Peyer's patch (tissue), 4 donors: ENCODE data around the gene SCAF1. TPM values are rescaled to one million over a fixed set of nuclear protein-coding genes. Genes with fewer than 3 reads are reported as not detected.

ENCODE experiments used
- DNase-seq, 3 donors: peaks; one replicate each; pipeline ENCODE4 v3.0.0-alpha.2; 2017 to 2019
- H3K27ac ChIP-seq, 4 donors: fragments of 200-600 bp; sonication (generic); one replicate each; pipeline ENCODE4 v1.5.1; 2016 to 2019
- H3K27me3 ChIP-seq, 2 donors: fragments of 200-600 bp; sonication (generic); one replicate each; pipeline ENCODE4 v1.5.1; 2019
- H3K36me3 ChIP-seq, 3 donors: fragments of 200-600 bp; sonication (generic); one replicate each; pipeline ENCODE4 v1.5.1; 2016 to 2019
- H3K4me1 ChIP-seq, 4 donors: fragments of 200-600 bp; sonication (generic); one replicate each; pipeline ENCODE4 v1.5.1; 2016 to 2019
- H3K4me3 ChIP-seq, 4 donors: fragments of 200-600 bp; sonication (generic); 1 replicate in 3 of 4; 2 replicates in 1 of 4; pipeline ENCODE4 v1.5.1; 2016 to 2019; ENCODE audit warnings: mild to moderate bottlenecking in 1 of 4
- H3K9me3 ChIP-seq, 4 donors: fragments of 200-600 bp; sonication (generic); one replicate each; pipeline ENCODE4 v1.5.1; 2016 to 2019; ENCODE audit warnings: mild to moderate bottlenecking in 1 of 4
- POLR2A ChIP-seq, 2 donors: fragments of 450-650 bp; IDR thresholded peaks; one replicate each; pipeline ENCODE4 v1.5.1; 2017; ENCODE audit warnings: antibody characterized with exemption in 2 of 2, mild to moderate bottlenecking in 2 of 2, moderate library complexity in 2 of 2
- total RNA-seq, 4 donors: library from RNA; depleted of rRNA; stranded (reverse); fragments of >200 nt; gene quantifications; one replicate each; pipeline ENCODE4 v1.1.0, GENCODE V29; 2016
- TF ChIP-seq, protein P1 (sequence below), 6 experiments: fragments of 450-650 bp in 4 of 6; fragments of 200-600 bp in 2 of 6; sonication (generic) in 1 of 6; IDR thresholded peaks; one replicate each; pipeline ENCODE4 v1.5.1; 2017 to 2019; ENCODE audit warnings: antibody characterized with exemption in 6 of 6, mild to moderate bottlenecking in 3 of 6, moderate library complexity in 1 of 6

The SCAF1 gene
- total RNA-seq, 4 donors from 2014 or later = 25.2 to 49.8 (median 44.0) TPM

GRCh38 chr19:49637821-49638738, 3.9 kb upstream of the SCAF1 start:
- Histone ChIP-seq H3K4me3 (peak overlapping the region; percentile 1 to 87 (median 44)), H3K36me3 (no peaks in the 10 kb centered on the region), H3K27me3 (no peaks in the 10 kb centered on the region), H3K27ac (peak overlapping the region; percentile 61 to 98 (median 96)), H3K4me1 (peaks cover 0 to 24% (median 0%) of the 10 kb centered on the region in 4 donors), H3K9me3 (no peaks in the 10 kb centered on the region)
- peak in 2 of 3 donors; percentile 90 to 92 for DNase-seq
- TF ChIP-seq POLR2A (IDR thresholded peaks at IDR 0.05) = peak in 1 of 2 donors; percentile 76
- TF ChIP-seq, protein P1, sequence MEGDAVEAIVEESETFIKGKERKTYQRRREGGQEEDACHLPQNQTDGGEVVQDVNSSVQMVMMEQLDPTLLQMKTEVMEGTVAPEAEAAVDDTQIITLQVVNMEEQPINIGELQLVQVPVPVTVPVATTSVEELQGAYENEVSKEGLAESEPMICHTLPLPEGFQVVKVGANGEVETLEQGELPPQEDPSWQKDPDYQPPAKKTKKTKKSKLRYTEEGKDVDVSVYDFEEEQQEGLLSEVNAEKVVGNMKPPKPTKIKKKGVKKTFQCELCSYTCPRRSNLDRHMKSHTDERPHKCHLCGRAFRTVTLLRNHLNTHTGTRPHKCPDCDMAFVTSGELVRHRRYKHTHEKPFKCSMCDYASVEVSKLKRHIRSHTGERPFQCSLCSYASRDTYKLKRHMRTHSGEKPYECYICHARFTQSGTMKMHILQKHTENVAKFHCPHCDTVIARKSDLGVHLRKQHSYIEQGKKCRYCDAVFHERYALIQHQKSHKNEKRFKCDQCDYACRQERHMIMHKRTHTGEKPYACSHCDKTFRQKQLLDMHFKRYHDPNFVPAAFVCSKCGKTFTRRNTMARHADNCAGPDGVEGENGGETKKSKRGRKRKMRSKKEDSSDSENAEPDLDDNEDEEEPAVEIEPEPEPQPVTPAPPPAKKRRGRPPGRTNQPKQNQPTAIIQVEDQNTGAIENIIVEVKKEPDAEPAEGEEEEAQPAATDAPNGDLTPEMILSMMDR (IDR thresholded peaks at IDR 0.05) = no peak

GRCh38 chr19:49639401-49640112, 2.5 kb upstream of the SCAF1 start:
- Histone ChIP-seq H3K4me3 (peak overlapping the region; percentile 66 to 87 (median 76)), H3K4me1 (peaks cover 0 to 36% (median 0%) of the 10 kb centered on the region in 4 donors), H3K36me3 (no peaks in the 10 kb centered on the region), H3K27ac (peak overlapping the region; percentile 85 to 98 (median 96)), H3K27me3 (no peaks in the 10 kb centered on the region), H3K9me3 (no peaks in the 10 kb centered on the region)
- TF ChIP-seq, protein P1 (IDR thresholded peaks at IDR 0.05) = no peak
- peak; percentile 22 to 38 for TF ChIP-seq POLR2A (IDR thresholded peaks at IDR 0.05)
- DNase-seq = no peak

GRCh38 chr19:49640113-49640898, 1.7 kb upstream of the SCAF1 start, which contains the start of gene RRAS:
Gene RRAS (minus strand): TSS chr19:49640143. CDS start chr19:49640098, 45 bp downstream.
- H3K4me3 ChIP-seq = peak within 1 kb of the TSS; percentile 66 to 87 (median 76)
- H3K27me3 ChIP-seq = no peaks in the 10 kb centered on the region
- H3K36me3 ChIP-seq = peaks cover 0 to 6% (median 0%) of the 10 kb centered on the region in 3 donors
- H3K4me1 ChIP-seq = peaks cover 0 to 36% (median 0%) of the 10 kb centered on the region in 4 donors
- peak; percentile 99 to 100 (median 100) for DNase-seq
- peak; percentile 85 to 96 for TF ChIP-seq POLR2A (IDR thresholded peaks at IDR 0.05)
- TF ChIP-seq, protein P1 (IDR thresholded peaks at IDR 0.05) = peak in 1 of 6 experiments; percentile 3
- no peaks in the 10 kb centered on the region for H3K9me3 ChIP-seq
- peak within 1 kb of the TSS; percentile 85 to 98 (median 96) for H3K27ac ChIP-seq

DNA sequence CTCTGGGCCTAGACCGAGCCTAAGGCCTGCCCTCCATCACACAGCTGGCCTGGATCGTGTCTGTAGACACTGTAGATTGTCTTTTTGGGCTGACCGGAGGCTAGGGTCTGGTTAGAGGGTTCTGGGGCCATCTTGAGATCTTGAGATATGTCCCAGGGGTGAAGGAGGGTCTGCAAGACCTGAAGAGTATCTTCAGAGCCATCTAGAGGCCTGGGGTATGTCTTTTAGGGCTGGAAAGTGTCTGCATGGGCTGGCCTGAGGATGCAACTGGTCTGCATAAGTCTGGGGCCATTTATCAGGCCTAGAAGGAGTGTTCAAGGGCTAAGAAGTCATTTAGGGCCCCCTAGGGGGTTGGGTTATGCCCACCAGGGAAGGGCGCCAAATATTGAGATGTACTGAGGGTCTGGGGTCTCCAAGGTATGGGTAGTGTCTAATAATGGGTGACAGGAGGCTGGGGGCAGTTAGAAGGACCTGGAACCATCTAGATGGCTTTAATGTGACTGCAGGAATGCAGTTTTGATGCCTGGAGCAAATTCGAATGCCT, 555 bp downstream of the SCAF1 start:
- DNase-seq = no peak
- no peak for TF ChIP-seq POLR2A (IDR thresholded peaks at IDR 0.05)
- TF ChIP-seq, protein P1 (IDR thresholded peaks at IDR 0.05) = no peak
- H3K4me3 ChIP-seq = peak overlapping the region; percentile 66 to 97 (median 83)
- H3K27me3 ChIP-seq = no peaks in the 10 kb centered on the region
- peaks cover 0 to 29% (median 0%) of the 10 kb centered on the region in 3 donors for H3K36me3 ChIP-seq
- peaks cover 0 to 36% (median 0%) of the 10 kb centered on the region in 4 donors for H3K4me1 ChIP-seq
- H3K9me3 ChIP-seq = no peaks in the 10 kb centered on the region
- H3K27ac ChIP-seq = peak overlapping the region; percentile 85 to 98 (median 95)
